Activated naive CD4-positive, alpha-beta T cell treated with anti-CD3 and anti-CD28 coated beads, Interleukin-2, amount 10 ng/mL, durations not matched to agents 7 days and 5 days (primary cell): Measurements from ENCODE around the gene SLC17A2.
"Not testable (repeated sequence)": the region's sequence is repeated elsewhere in the genome, so short reads cannot be mapped to it uniquely, and the experiment has no call there.

Experiments
- CTCF ChIA-PET: fragments of 350-600 bp; sonication (Branson Sonifier 250); formaldehyde crosslinking; loops from one replicate; lab custom pipeline; 2021; ENCODE audit warnings: antibody characterized with exemption; lab: Charles Lee
- DNase-seq: peaks from one replicate; pipeline ENCODE4 v3.0.0-alpha.2; 2020
- H3K27ac Mint-ChIP-seq: one replicate; pipeline ENCODE4 v1.8.0; 2021; ENCODE audit warnings: mild to moderate bottlenecking, moderate library complexity, mixed read lengths
- H3K27me3 Mint-ChIP-seq: one replicate; pipeline ENCODE4 v1.8.0; 2021; ENCODE audit warnings: mild to moderate bottlenecking, mixed read lengths
- H3K36me3 Mint-ChIP-seq: one replicate; pipeline ENCODE4 v1.8.0; 2021; ENCODE audit warnings: mixed read lengths
- H3K4me1 Mint-ChIP-seq: one replicate; pipeline ENCODE4 v1.8.0; 2021; ENCODE audit warnings: mixed read lengths
- H3K4me3 Mint-ChIP-seq: one replicate; pipeline ENCODE4 v1.8.0; 2021; ENCODE audit warnings: mild to moderate bottlenecking, moderate library complexity, mixed read lengths
- H3K9me3 Mint-ChIP-seq: one replicate; pipeline ENCODE4 v1.8.0; 2021; ENCODE audit warnings: mixed read lengths

The SLC17A2 gene

DNA sequence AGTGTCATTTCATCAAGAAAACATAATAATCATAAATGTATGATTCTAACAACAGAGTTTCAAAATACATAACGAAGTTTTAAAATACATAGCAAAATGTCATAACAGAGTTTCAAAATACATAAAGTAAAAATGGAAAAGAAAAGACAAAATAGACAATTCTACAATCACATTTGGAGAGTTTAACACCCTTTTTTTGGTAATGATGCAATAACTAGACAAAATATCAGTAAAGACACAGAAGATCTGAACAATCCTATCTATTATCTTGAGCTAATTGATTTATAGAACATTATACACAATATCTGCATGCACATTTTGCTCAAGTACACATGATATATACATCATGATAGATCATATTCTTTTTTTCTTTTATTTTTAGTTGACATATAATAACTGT, 13.4 kb upstream of the SLC17A2 start:
- peaks cover 25% of the 10 kb centered on the region for H3K4me1 Mint-ChIP-seq
- DNase-seq, result no peak

DNA sequence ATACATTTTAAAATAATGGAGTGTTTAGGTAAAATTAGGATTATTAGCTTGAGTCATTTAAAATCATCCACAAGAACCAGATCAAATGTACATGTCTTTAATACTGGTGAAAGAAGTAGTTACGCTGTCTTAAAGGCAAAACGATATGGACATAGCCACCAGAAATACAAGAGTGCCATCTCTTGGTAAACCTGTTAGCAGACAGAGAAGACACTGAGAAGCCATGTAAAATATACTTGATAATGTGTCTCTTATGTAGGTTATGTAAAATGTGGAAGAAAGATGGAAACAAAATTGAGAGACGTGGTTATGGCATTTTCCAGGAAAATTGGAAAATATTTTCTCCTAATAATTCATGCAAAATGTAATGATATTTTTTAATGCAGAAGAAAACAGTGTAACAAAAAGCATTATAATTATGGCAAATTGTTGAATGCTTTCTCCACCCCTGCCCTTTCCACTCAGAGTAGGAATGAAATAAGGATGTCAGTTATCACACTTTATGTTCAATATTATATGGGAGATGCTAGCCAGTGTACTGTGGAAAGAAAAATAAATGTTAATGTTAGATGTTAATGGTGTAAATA, 12.2 kb upstream of the SLC17A2 start:
- CTCF ChIA-PET, result interaction anchor here (0.8 to 4.2 kb wide), 7 partner anchors 15 to 452 kb away, joined by 3 to 22 read pairs (median 4); no protein-coding TSS in a partner anchor
- Mint-ChIP-seq H3K4me3 (no peak overlapping the region), H3K27me3 (no peaks in the 10 kb centered on the region), H3K9me3 (peaks cover 7% of the 10 kb centered on the region), H3K4me1 (peaks cover 25% of the 10 kb centered on the region), H3K36me3 (no peaks in the 10 kb centered on the region), H3K27ac (no peak overlapping the region)
- DNase-seq, result no peak

More for the DNA sequence above, 13.4 kb upstream of the SLC17A2 start:
- CTCF ChIA-PET, result interaction anchor here (1.5 to 4.2 kb wide), 5 partner anchors 49 to 342 kb away, joined by 4 to 22 read pairs (median 6); no protein-coding TSS in a partner anchor
- Mint-ChIP-seq H3K36me3 (no peaks in the 10 kb centered on the region), H3K9me3 (peaks cover 7% of the 10 kb centered on the region), H3K27ac (no peak overlapping the region), H3K27me3 (no peaks in the 10 kb centered on the region), H3K4me3 (no peak overlapping the region)

DNA sequence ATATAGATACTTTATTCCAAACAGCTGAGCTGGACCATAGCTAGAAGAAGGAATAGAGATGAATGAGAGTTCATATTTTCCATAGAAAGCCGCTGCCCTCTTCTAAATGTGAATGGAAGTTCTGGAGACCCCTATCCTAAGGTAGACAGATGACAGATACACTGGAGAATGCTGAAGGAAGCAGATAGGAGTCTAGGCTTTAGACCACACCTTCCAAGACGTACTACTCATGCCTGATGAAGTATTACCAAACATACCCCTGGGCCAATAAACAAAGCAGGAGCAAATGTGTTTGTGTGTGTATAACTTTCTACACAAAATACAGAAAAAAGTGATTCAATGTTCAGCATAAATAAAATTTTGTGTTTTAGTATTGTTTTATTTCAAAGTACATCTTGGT, 9.1 kb upstream of the SLC17A2 start:
- Mint-ChIP-seq H3K4me3 (no peak overlapping the region), H3K4me1 (peaks cover 2% of the 10 kb centered on the region), H3K36me3 (no peaks in the 10 kb centered on the region), H3K27me3 (no peaks in the 10 kb centered on the region), H3K9me3 (no peaks in the 10 kb centered on the region), H3K27ac (no peak overlapping the region)
- CTCF ChIA-PET, result interaction anchor here (1.7 kb wide), 1 partner anchor 12 kb away, joined by 4 read pairs; no protein-coding TSS in a partner anchor
- DNase-seq, result no peak

DNA sequence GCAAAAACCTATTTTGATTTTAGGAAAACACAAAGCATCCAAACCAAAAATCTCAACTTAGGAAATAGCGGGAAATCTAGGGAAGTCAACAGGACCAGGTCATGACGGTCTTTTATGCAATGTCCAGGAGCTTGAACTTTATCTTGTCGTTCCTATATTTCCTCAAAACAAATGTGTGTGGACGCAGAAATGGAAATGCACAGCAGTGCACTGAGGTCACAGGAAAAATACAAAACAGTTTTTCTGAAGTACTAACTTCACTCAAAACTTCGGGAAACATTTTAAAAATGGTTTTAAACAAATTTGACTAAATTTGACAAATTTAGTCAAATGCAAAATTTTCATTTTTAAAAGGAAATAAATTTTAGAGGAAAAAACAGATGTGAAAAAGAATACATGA, 5.5 kb upstream of the SLC17A2 start:
- CTCF ChIA-PET, result no interaction called here
- Mint-ChIP-seq H3K9me3 (no peaks in the 10 kb centered on the region), H3K27ac (no peak overlapping the region), H3K36me3 (no peaks in the 10 kb centered on the region), H3K4me1 (no peaks in the 10 kb centered on the region), H3K4me3 (no peak overlapping the region), H3K27me3 (peaks cover 4% of the 10 kb centered on the region)
- DNase-seq, result no peak

DNA sequence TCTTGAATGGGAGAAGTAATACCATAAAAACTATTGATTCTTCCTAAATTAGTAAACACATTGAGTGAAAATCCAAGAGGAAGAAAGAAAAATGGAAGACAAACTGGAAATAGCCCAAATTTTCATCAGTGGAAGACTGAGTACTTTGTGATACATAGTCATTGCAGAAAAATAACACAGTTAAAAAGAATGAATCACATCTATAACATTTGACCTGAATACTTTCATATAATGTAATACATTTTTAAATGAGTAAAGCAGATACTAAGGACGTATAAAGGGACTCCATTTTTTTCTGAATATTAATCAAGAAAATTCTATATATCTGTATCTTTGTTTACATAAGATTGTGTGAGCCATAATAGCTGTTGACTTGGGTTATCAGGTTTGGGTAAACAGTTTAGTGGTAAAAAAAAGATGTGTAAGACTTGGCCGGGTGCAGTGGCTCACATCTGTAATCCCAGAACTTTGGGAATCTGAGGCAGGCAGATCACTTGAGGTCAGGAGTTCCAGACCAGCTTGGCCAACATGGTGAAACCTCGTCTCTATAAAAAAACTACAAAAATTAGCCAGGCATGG, 4.3 kb upstream of the SLC17A2 start:
- no peak for DNase-seq
- Mint-ChIP-seq H3K36me3 (no peaks in the 10 kb centered on the region), H3K9me3 (no peaks in the 10 kb centered on the region), H3K27me3 (peaks cover 4% of the 10 kb centered on the region), H3K4me1 (no peaks in the 10 kb centered on the region), H3K4me3 (no peak overlapping the region), H3K27ac (no peak overlapping the region)
- CTCF ChIA-PET, result no interaction called here

DNA sequence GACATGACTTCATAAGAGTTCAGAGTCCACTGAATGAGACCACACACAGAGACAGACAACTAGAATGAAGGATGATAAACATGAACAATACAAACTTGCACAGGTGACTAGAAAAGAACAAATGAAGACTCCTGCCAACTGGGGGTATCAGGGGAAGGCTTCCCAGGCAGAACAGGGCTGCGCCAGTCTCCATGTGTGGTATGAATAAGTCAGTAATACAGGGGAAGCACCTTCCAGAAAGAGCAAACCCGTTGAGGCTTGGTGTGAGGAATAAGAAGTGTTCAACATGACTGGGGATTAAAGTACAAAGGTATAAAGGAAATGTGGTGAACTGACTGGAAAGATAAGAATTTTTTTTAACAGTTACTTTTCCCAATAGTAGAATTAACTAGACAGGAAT, 3.7 kb upstream of the SLC17A2 start:
- Mint-ChIP-seq H3K4me3 (no peak overlapping the region), H3K36me3 (no peaks in the 10 kb centered on the region), H3K27me3 (peaks cover 4% of the 10 kb centered on the region), H3K4me1 (no peaks in the 10 kb centered on the region), H3K9me3 (no peaks in the 10 kb centered on the region), H3K27ac (no peak overlapping the region)
- DNase-seq, result no peak
- CTCF ChIA-PET, result no interaction called here

DNA sequence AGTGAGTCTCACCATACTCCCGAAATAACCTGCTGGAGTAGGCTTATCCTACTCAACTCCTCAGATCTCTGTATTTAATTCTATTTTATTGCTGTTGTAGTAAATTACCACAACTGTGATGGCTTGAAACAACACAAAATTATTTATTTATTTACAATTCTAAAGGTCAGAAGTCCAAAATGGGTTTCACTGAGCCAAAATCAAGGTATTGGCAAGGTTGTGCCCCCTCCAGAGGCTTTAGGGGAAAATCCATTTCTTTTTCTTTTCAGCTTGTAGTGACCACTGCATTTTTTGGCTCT, 869 bp upstream of the SLC17A2 start:
- DNase-seq, result no peak
- H3K27ac Mint-ChIP-seq, result no peak overlapping the region
- no peaks in the 10 kb centered on the region for H3K4me1 Mint-ChIP-seq
- H3K36me3 Mint-ChIP-seq, result no peaks in the 10 kb centered on the region
- peaks cover 4% of the 10 kb centered on the region for H3K27me3 Mint-ChIP-seq
- H3K4me3 Mint-ChIP-seq, result no peak overlapping the region
- CTCF ChIA-PET, result no interaction called here
- H3K9me3 Mint-ChIP-seq, result no peaks in the 10 kb centered on the region

DNA sequence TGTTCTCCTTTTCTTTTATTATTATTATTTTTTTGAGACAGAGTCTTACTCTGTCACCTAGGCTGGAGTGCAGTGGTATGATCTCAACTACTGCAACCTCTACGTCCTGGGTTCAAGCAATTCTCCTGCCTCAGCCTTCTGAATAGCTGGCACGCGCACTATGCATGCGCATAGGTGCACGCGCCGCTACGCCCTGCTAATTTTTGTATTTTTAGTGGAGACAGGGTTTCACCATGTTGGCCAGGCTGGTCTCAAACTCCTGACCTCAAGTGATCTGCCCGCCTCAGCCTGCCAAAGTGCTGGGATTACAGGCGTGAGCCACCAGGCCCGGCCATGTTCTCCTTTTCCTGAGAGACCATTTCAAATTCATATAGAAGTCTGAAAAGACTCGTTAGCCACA, 706 bp downstream of the SLC17A2 start:
- CTCF ChIA-PET, H3K36me3 Mint-ChIP-seq, H3K4me1 Mint-ChIP-seq, H3K4me3 Mint-ChIP-seq, H3K27ac Mint-ChIP-seq, H3K9me3 Mint-ChIP-seq, DNase-seq, H3K27me3 Mint-ChIP-seq: not testable (repeated sequence)

DNA sequence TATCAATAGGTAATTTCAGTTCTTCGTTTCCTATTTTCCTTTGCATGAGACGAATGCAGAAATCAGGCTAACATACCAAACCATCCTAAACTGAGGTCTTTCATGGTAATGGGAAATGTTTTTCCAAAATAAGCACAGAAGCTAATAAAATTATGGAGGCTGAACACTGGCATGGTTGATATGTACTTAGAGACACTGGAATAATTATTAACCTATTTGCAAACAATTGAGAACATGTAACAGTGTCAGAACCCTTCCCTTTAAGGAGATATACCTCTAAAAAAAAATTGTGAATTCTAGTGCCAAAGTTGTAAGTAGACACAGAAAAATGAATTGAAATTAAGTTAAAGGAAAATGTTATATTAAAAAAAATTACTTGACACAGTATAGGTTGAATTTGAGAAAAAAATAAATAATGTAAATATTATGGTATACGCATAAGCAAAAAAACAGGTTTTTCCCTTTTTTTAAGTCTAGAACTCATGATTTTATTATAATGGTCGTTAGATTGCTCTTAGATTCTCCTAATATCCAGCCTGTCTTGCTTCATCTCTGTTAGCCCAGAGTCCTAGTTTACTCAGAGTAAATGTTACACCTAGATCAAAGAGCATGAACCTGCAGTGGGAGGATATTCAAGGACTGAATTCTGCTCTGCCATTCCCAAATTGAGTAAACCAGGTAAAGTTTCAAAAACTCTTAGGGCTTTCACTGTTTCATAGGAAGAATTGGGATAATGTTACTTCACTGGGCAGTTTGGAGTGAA, 1.7 kb downstream of the SLC17A2 start:
- CTCF ChIA-PET, result interaction anchor here (0.9 to 1.6 kb wide), 3 partner anchors 12 to 209 kb away, joined by 3 to 4 read pairs (median 3); no protein-coding TSS in a partner anchor
- H3K27me3 Mint-ChIP-seq, result peaks cover 4% of the 10 kb centered on the region
- no peak overlapping the region for H3K27ac Mint-ChIP-seq
- H3K9me3 Mint-ChIP-seq, result no peaks in the 10 kb centered on the region
- DNase-seq, result no peak
- H3K36me3 Mint-ChIP-seq, result no peaks in the 10 kb centered on the region
- H3K4me1 Mint-ChIP-seq, result no peaks in the 10 kb centered on the region
- H3K4me3 Mint-ChIP-seq, result no peak overlapping the region

DNA sequence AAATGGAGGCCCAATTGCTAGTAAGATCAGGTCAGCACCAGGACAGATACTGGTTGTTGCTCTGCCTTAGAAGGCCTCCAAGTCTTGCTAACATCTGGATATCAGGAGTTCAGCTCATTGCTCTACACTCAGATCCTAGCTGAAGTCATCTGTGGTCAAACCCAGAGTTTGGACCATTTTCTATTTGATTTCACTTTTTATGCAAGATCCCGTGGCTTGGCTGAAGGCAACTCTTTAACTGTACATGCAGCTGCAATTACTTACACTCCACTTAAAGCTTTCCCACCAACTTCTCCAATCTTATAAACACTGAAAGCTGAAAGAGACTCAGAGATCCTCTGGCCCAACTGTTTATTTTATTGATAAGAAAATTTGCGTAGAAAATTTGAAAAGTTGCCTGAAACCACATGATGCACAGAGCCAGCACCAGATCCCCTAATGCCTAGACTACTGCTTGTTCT, 2.7 kb downstream of the SLC17A2 start:
- DNase-seq, result no peak

DNA sequence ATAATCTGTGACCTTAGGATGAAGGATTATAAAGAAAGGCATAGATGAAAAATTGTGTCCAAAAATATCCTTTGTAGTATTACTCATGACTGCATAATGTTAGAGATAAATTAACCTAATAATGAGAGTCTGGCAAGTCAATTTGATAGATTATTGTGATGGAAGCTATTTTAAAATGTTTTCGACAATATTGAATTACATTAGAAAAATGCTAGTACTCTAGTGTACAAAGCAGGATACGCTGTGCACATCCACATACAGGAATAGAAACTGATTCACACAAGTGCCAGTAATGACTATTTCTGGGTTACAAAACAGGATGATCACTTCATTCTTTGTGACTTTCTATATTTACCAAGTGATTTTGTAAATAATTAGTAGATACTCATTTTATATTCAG, 3.3 kb downstream of the SLC17A2 start:
- H3K4me3 Mint-ChIP-seq, result no peak overlapping the region
- no peaks in the 10 kb centered on the region for H3K36me3 Mint-ChIP-seq
- peaks cover 2% of the 10 kb centered on the region for H3K27me3 Mint-ChIP-seq
- DNase-seq, result no peak
- no peaks in the 10 kb centered on the region for H3K4me1 Mint-ChIP-seq
- no peaks in the 10 kb centered on the region for H3K9me3 Mint-ChIP-seq
- no peak overlapping the region for H3K27ac Mint-ChIP-seq
- CTCF ChIA-PET, result interaction anchor here (1.5 to 1.6 kb wide), 2 partner anchors 13 to 15 kb away, joined by 3 to 4 read pairs; no protein-coding TSS in a partner anchor

More for the DNA sequence above, 2.7 kb downstream of the SLC17A2 start:
- H3K27me3 Mint-ChIP-seq, result peaks cover 4% of the 10 kb centered on the region
- no peaks in the 10 kb centered on the region for H3K9me3 Mint-ChIP-seq
- CTCF ChIA-PET, result interaction anchor here (0.9 to 1.6 kb wide), 3 partner anchors 13 to 208 kb away, joined by 3 to 4 read pairs (median 3); no protein-coding TSS in a partner anchor
- no peaks in the 10 kb centered on the region for H3K4me1 Mint-ChIP-seq
- H3K36me3 Mint-ChIP-seq, result no peaks in the 10 kb centered on the region
- H3K4me3 Mint-ChIP-seq, result no peak overlapping the region
- H3K27ac Mint-ChIP-seq, result no peak overlapping the region

DNA sequence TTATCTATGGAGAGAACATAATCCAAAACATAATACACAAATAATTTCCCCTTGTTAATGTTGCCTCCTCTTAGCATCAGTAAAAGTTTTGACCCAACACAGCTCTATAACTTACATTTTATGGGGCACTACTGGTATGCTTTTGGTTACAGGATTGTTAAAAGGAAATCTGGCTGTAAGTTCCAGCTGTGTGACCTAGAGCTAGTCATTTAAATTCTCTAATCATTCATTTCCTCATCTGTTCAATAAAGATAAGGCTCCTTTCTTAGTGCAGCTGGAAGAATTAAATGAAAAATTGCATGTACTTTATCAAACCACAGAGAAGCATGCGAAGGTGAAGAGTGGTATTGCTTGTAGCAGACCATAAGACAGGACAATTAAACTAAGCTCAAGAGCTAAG, 4.6 kb downstream of the SLC17A2 start:
- H3K4me1 Mint-ChIP-seq, result no peaks in the 10 kb centered on the region
- no peaks in the 10 kb centered on the region for H3K36me3 Mint-ChIP-seq
- H3K27ac Mint-ChIP-seq, result no peak overlapping the region
- CTCF ChIA-PET, result interaction anchor here (0.5 to 0.9 kb wide), 4 partner anchors 87 to 716 kb away, joined by 3 to 5 read pairs (median 3); no protein-coding TSS in a partner anchor
- no peaks in the 10 kb centered on the region for H3K9me3 Mint-ChIP-seq
- DNase-seq, result no peak
- H3K27me3 Mint-ChIP-seq, result no peaks in the 10 kb centered on the region
- H3K4me3 Mint-ChIP-seq, result no peak overlapping the region

DNA sequence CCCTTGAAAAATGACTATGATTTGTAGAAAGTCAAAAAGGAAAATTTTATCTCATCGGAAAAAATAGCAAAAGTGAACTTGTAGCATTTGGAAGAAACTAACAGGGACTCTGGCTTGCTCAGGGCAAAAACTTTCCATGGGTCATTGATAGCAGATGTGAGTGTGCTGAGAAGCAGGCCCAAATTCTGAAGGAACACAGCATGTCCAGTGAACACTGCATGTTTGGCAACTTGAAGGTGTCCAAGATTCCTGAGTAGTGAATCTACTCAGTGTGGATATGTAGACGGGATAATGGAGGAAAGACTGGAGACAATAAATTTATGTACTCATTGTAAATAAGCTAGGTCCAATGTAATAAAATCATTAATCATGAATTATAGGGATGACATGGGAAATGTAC, 8.2 kb downstream of the SLC17A2 start:
- Mint-ChIP-seq H3K27ac (no peak overlapping the region), H3K27me3 (no peaks in the 10 kb centered on the region), H3K9me3 (no peaks in the 10 kb centered on the region), H3K4me1 (no peaks in the 10 kb centered on the region), H3K4me3 (no peak overlapping the region), H3K36me3 (no peaks in the 10 kb centered on the region)
- CTCF ChIA-PET, result no interaction called here
- DNase-seq, result no peak

DNA sequence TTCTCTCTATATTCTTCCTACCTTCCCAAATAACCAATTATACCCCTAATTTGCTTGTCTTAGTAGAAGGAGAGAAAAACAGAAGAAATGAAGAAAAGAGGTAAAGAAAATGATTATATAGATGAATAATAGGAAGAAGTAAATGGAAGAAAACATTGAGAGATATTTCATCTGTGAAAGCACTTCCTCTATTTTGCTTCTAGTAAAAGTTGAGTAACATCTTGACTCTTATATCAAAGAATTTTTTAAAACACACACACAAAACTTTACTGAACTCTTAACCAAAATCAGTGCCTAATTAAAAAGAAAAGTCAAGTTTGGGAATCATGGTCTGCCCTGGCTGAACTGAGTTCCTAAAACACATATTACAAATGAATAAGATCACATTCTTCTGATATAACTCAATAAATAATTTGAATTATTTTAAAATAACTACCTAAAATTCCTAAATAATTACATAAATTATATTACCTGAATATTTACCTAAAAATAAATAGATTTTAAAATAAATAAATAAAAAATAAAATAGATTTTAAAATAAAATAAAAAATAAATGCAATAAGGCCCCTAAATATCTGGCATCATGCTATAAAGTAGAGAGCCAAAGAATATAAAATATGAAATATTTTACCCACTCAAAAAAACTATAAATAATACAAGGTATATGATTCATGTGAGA, 8.8 kb downstream of the SLC17A2 start:
- no peak for DNase-seq
- Mint-ChIP-seq H3K9me3 (no peaks in the 10 kb centered on the region), H3K36me3 (no peaks in the 10 kb centered on the region), H3K27ac (no peak overlapping the region), H3K4me3 (no peak overlapping the region), H3K27me3 (no peaks in the 10 kb centered on the region), H3K4me1 (no peaks in the 10 kb centered on the region)
- CTCF ChIA-PET, result no interaction called here
